KBM-7 (cell line): ENCODE data around the gene ATOH8.

Source experiments
- DNase-seq: peaks from one replicate; pipeline ENCODE4 v3.0.0-alpha.2; 2015
- in situ Hi-C: fragments of 300-500 bp; cut with MboI; formaldehyde crosslinking; loops from 2 replicates; pipeline ENCODE4 v1.14.3; 2020; ENCODE audit warnings: low sequenced_read_pairs, low pct_unique_long_range_greater_than_20kb, mixed read lengths

ATOH8 gene

DNA sequence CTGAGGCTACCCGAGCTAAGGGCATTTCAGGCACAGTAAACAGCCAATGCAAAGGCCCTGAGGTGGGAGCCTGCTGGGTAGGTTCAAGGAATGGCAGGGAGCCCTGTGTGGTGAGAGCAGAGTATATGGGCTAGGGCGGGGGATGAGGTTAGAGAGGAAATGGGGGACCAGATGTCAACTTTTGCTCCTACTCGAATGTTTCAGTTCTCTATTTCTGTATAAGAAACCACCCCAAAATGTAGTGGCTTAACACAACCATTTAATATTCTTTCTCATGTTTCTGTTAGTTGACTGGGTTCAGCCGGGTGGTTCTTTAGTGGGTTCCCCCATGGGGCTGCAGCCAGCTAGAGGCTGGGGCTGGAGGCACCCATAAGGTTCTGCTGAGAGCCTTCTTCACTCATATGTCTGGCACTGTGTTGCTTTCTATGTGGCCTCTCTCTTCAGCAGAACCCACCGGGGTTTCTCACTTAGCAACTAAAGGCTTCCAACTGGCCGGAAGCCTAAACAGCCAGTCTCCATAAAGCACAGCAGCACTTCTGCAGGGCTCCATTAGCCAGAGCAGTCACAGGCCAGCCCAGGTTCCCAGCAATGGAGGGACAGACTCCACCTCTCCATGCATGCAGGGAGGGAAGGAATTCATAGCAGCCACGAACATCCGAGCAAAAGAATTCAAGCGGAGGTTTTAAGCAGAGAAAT, 5.6 kb upstream of the ATOH8 start:
- in situ Hi-C loops: loop anchor here (10.0 kb wide), 1 partner anchor 47 kb away; no protein-coding TSS in a partner anchor
- DNase-seq: peak; percentile 24

DNA sequence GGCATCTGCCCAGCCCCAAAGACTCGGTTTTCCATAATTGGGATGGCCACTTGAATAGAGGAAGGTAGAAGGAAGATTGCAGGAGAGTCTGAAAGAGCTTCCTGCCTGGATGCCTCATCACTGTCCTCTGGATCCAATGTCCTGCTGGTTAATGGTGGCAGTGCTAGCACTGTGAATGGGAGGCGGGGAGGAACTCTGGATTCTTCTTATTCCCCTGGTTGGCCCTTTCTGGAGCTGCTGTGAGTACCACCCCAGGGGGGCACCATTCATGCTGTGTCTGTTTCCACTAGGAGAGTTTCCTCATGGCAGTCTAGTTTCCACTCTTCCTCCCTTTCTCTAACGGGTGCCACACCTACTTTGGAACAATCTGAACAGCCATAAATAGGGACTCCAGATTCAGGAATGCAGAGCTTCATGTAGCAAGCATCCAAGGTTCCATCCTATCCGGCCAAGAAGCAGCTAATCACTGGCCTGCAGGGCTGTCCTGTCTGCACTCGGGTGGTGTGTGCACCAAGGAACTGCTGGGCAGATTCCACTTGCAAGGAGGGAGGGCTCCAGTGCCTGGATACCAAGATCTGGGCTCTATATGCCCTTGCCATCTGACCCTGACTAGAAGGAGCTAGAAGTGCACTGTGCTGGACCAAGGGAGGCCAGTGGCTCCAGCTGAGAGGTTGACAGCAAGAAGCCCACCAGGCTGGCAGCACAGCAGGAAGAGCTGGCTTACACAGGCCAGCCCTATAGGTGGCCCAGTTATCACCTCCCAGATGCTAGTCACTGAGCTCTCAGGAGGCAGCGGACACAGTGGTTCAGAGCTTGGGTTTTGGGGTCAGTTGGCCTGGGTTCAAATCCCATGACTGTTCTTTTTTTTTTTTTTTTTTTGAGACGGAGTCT, 4.6 kb upstream of the ATOH8 start:
- no peak for DNase-seq
- in situ Hi-C loops: loop anchor here (10.0 kb wide), 1 partner anchor 46 kb away; no protein-coding TSS in a partner anchor

DNA sequence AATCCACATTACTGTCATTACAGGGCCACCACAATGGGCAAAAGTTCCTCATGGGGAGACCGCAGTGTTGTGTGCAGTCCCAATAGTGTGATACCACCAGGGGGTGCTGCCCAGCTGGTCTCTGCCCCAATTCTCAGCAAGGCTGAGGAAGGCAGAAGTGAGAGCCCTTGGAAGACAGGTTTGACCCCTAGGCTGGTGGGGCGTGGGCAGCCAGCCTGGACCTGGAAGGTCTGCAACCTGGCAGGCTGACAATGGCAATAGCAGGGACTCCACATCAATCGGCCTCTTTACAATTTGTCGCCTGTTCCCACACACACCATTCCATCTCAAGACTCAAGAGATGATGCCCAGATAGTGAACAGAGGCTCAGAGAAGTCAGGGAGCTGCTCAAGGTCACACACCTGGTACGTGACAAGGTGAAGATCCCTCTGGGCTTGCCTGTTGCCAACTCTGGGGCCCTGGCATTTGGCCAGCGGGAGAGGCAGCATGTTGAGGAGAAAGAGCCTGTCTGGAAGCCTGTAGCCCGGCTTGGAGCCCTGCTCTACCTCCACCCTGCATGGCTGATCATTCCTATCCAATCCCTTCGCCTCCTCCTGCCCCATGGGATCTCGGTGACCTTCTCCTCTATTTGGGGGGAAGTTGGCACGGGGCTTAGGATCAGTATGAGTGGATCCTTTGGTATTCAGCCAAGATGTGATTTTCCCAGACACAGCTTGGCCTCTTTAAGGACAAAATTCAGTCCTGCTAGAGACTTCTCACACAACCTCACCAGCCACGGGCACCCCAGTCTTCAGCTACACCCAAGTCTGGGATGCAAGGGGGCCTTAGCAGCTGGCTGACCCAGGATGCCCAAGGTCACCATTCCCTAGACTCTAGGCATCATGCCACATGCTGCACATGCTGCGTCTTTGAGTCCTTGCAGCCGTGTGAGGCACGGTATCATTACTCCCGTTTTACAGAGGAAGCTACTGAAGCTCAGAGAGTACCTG, 2.9 kb upstream of the ATOH8 start:
- in situ Hi-C loops: no loop called here
- DNase-seq: peak; percentile 84

DNA sequence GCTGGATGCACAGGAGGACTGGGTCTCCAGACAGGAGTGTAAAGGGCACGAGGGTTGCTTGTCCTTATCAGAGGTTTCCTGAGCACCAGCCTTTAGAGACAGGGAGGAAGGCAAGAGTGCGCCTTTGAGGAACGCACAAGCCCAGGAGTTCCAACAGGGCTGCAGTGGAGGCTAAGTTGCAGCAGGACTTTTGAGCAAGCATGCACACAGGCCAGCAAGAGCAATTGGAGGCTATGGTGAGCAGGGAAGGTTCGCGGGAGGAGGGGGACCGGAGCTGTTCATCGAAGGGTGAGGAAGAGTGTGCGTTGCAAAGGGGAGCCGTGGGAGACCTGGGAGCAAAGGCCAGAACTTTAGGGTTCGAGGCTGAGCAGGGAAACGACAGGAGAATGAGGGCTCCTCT, 2.2 kb upstream of the ATOH8 start:
- in situ Hi-C loops: no loop called here
- no peak for DNase-seq

DNA sequence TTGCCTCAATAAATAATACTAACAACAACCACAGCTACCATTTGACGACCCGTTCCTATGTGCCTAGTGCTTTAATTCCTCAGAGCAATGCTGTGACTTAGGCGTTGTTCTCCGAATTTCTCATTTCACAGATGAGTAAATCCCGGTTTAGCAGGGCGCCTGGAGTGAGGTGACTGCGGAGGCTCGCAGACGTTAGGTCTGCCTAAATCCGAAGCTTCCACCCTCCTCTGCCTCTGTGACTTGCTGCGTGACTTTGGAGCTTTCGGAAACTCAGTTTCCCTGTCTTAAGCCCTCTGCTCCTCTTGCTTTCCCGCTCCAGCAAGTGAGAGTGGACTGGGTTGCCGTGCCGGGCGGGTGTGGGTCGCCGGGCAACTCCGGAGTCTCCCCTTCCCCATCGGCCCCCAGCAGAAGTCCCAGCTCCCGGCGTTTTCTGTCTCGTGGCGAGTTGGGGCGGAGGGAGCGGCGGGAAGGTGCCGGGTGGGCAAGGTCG, 711 bp upstream of the ATOH8 start:
- in situ Hi-C loops: no loop called here
- no peak for DNase-seq

DNA sequence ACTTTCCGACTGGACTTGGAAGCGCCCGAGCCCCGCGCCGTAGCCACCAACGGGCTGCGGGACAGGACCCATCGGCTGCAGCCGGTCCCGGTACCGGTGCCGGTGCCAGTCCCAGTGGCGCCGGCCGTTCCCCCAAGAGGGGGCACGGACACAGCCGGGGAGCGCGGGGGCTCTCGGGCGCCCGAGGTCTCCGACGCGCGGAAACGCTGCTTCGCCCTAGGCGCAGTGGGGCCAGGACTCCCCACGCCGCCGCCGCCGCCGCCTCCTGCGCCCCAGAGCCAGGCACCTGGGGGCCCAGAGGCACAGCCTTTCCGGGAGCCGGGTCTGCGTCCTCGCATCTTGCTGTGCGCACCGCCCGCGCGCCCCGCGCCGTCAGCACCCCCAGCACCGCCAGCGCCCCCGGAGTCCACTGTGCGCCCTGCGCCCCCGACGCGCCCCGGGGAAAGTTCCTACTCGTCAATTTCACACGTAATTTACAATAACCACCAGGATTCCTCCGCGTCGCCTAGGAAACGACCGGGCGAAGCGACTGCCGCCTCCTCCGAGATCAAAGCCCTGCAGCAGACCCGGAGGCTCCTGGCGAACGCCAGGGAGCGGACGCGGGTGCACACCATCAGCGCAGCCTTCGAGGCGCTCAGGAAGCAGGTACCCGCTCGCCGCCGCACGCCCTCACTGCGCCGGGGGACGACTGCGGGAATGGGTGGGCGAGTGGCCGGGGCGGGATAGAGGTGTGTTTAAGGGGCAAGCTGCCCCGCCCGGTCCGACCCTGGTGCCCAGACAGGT, 713 bp downstream of the ATOH8 start:
- in situ Hi-C loops: no loop called here
- DNase-seq: peak; percentile 37

DNA sequence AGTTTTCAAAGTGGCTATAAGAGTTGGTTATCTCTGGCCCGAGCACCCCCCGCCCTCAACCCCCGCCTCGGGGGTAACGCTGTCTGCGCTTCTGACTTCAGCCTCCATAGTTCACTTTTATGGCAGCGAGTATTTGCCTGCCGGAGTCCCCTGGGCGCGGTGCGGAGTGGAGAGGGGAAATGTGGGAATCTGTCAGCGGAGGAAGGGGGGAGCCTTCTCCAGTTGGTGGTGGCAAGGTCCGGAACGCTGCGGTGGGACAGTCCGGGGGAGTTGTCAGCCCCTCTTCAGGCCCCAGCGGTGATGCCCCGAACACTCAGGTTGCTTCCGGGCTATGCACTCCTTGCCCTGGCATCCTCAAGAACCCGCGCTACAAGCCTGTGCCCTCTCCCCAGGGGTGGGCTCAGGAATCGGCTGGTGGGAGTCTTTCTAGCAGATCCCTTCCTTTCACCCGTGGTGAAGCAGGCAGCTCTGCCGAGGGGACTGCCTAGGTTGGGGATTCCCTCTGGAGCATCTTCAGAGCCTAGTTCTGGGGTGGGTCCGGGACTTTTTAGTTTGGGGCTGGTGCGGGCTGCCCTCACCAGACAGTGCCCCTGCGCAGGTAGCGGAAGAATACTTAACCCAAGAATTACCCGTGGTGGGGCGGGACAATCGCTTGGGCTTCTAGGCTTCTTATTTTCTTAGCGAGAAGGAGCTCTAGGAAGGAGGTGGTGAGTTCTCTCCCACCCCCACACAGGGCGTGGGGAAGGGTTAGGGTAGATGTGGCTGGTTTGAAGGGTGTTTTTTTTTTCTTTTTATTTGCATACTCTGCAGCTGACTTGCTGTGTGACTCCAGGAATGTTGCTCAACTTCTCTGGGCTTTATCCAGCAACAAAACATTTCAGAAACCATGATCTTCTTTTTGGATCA, 1.6 kb downstream of the ATOH8 start:
- in situ Hi-C loops: no loop called here
- no peak for DNase-seq

DNA sequence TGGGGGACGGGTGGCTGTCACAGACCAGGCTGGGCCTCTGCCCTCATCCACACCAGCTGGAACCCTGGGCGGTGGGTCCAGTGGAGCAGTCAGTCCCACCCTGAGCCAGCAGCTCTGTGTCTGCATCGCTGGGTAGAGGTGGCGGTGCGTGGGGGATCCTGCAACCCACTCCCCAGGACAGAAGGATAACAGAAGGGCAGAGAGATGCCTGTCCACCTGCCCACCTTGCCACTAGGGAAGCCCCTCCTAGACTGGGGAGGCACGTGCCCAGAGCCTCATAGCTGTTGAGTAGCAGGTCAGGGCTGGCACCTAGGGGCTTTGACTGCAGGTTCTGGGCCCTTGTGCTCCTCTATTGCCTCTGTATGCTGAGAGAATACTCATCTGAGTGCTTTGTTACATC, 2.4 kb downstream of the ATOH8 start:
- in situ Hi-C loops: no loop called here
- DNase-seq: no peak

DNA sequence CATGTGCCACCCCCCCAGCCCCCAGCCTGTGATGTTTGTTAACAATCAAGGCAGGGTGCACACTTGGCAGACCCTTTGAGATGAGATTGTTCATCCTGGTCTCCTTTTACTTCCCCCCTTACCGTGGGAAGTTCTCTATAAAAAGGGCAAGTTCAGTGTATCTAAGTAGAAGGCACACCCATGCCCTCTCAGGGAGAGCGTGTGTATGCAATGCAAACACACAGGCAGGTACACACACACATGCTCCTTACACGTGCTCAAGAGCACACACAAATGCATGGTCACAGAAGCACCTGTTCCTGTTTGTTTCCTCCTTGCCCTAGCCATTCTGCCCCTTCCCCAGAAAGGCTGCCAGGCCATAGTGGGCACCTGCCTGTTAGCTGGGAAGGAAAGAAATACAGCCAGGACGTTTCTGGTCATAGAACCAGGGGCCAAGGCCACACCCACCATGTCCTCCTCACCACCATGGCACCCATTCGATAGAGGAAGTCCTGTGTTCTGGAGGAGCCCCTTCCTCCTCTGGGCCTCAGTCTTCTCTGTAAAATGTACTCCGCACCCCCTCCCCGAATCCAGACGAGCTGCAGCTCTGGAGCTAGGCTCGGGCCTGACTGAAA, 3.1 kb downstream of the ATOH8 start:
- in situ Hi-C loops: no loop called here
- DNase-seq: no peak

DNA sequence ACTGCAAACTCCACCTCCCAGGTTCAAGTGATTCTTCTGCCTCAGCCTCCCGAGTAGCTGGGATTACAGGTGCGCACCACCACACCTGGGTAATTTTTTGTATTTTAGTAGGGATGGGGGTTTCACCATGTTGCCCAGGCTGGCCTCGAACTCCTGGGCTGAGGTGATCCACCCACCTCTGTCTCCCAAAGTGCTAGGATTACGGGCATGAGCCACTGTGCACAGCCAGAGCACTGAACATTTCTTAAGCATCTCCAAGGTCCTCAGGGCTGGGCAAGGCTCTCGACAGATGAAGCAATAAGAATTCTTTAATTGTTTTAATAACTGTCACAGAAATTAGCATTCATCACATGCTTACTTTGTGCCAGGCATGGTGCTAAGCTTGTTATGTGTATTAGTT, 4.1 kb downstream of the ATOH8 start:
- no peak for DNase-seq
- in situ Hi-C loops: no loop called here

DNA sequence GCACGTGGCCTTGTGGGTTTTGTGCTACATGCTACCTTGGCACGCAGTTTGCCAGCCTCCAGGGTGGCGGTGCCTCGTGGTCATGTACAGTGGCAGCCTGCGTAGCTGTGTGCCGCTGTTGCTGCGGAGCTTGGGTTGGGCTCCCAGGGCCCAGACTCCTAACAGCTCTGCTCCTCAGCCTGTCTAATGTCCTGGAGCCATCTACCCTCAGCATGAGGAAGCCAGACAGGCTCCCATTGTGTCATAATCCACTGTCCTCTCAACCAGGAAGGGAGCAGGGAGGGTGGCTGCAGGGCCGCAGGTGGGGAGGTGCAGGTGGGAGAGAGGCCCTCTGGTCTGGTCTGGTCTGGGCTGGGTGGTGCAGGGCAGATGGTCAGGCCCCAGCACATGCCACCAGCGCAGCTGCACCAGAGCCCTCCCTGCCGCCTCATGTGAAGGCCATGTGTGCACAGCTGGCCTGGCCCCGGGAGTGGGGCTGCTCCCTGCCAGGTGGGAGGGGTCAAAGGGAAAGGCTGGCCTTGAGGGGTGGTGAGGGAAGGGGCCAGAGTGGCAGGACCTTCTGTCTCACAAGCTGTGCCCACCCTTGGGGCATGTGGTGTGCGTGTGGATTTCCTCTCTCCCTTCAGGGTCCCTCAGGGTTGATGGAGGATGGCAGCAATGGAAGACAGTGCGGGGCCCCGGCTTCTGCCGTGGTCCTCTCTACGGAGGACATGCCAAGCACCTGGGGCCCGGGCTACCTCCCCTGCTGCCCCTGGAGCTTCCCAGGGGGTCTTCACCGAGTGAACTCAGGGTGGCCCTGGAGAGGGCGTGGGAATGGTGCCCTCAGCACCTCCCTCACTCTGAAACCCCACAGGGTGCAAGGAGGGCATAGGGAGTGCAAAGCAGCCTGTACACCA, 4.8 kb downstream of the ATOH8 start:
- in situ Hi-C loops: no loop called here
- DNase-seq: no peak

DNA sequence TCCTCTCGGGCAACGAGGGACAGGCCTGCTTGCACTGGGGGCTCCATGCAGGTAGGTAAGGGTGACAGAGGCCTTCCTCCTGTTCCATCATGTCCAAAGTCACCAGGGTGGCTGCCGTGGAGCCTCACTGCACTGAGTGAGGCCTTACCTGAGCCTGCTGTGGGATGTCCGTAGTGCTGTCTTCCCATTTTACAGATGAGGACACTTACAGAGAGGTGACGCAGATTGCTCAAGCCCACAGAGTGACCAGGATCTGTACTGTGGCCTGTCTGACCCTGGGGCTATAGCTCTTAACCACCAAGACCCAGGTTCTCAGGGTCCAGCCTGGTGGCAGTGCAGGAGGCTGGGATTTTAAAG, 5.4 kb downstream of the ATOH8 start:
- DNase-seq: no peak
- in situ Hi-C loops: no loop called here

DNA sequence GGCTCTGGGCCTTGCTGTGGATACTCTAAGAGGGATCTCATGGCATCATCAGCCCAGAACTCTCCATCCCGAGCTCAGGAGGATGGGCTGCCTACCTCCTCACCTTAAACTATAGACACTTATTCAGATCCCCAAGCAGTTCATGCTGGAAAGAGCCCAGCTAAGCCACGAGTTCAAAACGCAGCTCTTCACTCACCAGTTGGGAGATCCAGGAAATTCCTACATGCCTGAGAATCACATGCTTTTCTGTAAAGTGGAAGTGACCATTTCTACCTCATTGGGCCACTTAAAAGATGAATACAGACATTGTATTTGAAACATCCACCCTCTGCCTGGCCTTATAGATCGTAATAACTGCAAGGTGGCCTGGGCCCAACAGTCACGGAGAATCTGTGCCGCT, 6.6 kb downstream of the ATOH8 start:
- in situ Hi-C loops: no loop called here

DNA sequence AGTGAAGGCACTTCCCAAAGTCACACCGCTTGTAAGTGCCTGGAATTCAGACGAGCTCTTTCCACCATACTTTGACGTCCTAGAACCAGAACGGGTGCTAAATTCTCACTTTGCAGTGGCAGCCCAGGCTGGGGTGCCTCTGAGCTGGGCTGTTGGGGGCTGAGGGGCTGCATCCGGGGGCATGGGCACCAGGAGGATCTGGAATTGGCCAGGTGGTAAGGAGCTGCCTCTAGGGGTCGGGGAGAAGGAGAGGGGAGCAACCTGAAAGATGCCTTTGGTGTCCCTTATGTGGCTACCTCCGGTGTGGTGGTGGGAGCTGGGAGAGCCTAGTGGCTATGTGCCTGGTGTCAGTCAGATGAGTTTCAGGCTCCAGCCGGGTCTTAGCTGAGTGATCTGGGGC, 7.1 kb downstream of the ATOH8 start:
- DNase-seq: no peak
- in situ Hi-C loops: no loop called here

More for the DNA sequence above, 6.6 kb downstream of the ATOH8 start:
- no peak for DNase-seq

DNA sequence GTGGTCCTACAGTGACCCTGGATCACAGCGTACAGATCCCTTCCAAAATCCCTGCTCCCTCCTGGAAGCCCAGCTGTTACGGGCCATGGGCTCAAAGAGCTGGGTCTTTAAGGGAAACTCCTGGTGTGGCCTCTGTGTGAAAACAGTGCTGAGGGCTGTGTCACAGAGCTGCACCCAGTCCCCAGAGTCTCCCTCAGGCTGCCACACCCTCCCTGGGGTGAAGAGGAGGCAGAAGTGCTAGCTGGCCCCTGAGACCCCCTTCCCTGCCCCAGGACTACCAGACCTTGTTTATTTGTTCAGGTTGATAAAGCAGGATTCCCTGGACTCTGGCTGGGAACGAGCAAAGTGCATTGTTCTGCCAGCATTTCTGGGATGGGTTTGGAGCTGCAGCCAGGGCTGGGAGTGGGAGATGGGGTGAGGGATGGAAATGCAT, 7.7 kb downstream of the ATOH8 start:
- DNase-seq: no peak
- in situ Hi-C loops: no loop called here

DNA sequence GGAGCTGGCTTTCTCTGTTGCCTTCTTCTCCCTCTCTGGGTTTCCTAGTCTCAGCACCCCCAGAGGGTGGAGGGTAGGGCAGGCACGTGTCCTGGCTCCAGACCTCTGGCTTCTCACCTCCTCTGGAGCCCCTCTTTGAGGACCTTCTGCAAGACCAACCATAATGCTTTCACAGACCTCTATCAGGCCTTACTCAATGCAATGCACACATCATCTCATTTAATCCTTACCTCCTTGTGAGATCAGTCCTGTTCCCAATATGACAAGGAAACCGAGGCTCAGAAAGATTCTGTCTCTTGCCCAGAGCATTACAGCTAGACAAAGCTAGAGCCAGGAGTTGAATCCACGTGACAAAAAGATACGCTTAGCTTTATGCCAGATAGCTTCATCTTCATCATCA, 8.2 kb downstream of the ATOH8 start:
- in situ Hi-C loops: no loop called here
- DNase-seq: no peak
